Activated CD4-positive, CD25-positive, alpha-beta regulatory T cell treated with anti-CD3 and anti-CD28 coated beads, Interleukin-2, amount 50 U/mL, for 24 hours (primary cell): Measurements from ENCODE around the gene HHLA2.

ENCODE experiments used
- ATAC-seq, 2 donors: fragments of 150-1000 bp; cut with Tn5 transposase; one replicate each; pipeline ENCODE4 v1.10.0; 2021; ENCODE audit warnings: mild to moderate bottlenecking in 1 of 2, moderate library complexity in 1 of 2

Gene HHLA2

GRCh38 chr3:108394563-108394962, 98.2 kb downstream of the HHLA2 start:
- no peak for ATAC-seq

GRCh38 chr3:108396336-108396735, 100.0 kb downstream of the HHLA2 start:
- no peak for ATAC-seq

GRCh38 chr3:108398510-108398909, 102.2 kb downstream of the HHLA2 start:
- ATAC-seq = no peak

GRCh38 chr3:108401836-108402235, 105.5 kb downstream of the HHLA2 start:
- no peak for ATAC-seq

GRCh38 chr3:108403198-108403597, 106.8 kb downstream of the HHLA2 start:
- ATAC-seq = no peak

GRCh38 chr3:108403686-108404345, 107.5 kb downstream of the HHLA2 start:
- no peak for ATAC-seq

GRCh38 chr3:108404368-108404767, 108.0 kb downstream of the HHLA2 start:
- ATAC-seq = no peak

- no peak for ATAC-seq
These were observed 109.8 kb downstream of the HHLA2 start for GRCh38 chr3:108406063-108406660.

- ATAC-seq = peak in 1 of 2 donors; percentile 85
These were observed 110.4 kb downstream of the HHLA2 start for GRCh38 chr3:108406661-108407206.

- no peak for ATAC-seq
These were observed 111.5 kb downstream of the HHLA2 start for GRCh38 chr3:108407886-108408285.

- no peak for ATAC-seq
These were observed 112.8 kb downstream of the HHLA2 start for GRCh38 chr3:108408883-108409799.

- ATAC-seq = no peak
These were observed 113.4 kb downstream of the HHLA2 start for GRCh38 chr3:108409800-108410178.

- ATAC-seq = no peak
These were observed 114.2 kb downstream of the HHLA2 start for GRCh38 chr3:108410531-108410984.

- ATAC-seq = no peak
These were observed 115.9 kb downstream of the HHLA2 start for GRCh38 chr3:108412121-108412750.

GRCh38 chr3:108414007-108414406, 117.7 kb downstream of the HHLA2 start:
- no peak for ATAC-seq

- no peak for ATAC-seq
These were observed 119.3 kb downstream of the HHLA2 start for GRCh38 chr3:108415661-108416060.

- peak; percentile 68 to 86 for ATAC-seq
These were observed 119.9 kb downstream of the HHLA2 start for GRCh38 chr3:108416111-108416869.

- peak in 1 of 2 donors; percentile 53 for ATAC-seq
These were observed 124.6 kb downstream of the HHLA2 start for GRCh38 chr3:108420926-108421325.
